NCI-H2029 (cell line): ENCODE data around the gene UBL4A.

ENCODE experiments used
- DNase-seq: peaks from one replicate; lab custom pipeline; 2025; lab: John Stamatoyannopoulos, UW

UBL4A gene

DNA sequence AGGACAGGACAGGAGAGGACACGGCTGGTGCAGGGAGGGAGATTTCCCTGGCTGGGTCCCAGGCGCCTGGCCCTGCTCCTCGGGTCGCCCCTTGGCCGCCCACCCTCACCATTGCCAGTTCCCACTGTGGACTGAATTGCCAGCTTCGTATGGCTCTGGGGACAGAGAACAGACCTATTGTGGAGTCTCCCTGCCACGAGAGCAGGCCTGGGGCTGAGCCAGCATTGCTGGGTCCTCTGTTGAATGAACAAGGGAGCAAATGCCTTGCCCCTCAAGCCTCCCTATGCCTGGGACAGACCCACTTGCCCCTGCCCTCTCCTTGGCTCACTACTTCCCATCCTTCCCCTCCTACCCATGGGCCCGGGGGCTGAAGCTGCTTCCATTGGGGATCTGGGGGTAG is 24.0 kb downstream of the UBL4A start:
- DNase-seq = no peak

DNA sequence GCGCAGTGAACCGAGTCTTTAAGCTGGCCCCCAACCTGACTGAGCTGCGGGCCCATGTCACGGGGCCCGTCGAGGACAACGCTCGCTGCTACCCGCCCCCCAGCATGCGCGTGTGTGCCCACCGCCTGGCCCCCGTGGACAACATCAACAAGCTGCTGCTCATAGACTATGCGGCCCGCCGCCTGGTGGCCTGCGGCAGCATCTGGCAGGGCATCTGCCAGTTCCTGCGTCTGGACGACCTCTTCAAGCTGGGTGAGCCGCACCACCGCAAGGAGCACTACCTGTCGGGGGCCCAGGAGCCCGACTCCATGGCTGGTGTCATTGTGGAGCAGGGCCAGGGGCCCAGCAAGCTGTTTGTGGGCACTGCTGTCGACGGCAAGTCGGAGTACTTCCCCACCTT is 26.1 kb downstream of the UBL4A start:
- no peak for DNase-seq

DNA sequence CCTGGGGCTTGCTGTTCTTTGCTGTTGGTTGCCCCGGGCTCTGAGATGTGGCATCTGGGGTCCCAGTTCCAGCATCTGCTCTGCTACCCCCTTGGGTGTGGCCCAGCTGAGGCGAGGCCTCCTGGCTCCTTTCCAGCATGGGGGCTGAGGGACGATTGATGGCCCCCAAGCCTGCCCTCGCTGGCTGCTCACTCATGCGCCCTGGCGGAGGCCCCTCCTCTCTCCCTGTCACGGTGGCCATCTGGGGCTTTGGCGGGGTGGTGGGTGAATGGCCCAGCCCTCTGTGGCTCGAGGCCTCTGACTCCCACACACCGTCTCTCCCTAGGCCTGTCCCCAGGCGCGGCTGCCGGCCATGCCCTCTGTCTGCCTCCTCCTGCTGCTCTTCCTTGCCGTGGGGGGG is 26.6 kb downstream of the UBL4A start:
- DNase-seq = no peak

GRCh38 chrX:154458954-154459778 is 27.2 kb downstream of the UBL4A start:
- no peak for DNase-seq

- DNase-seq = no peak
Observed at GRCh38 chrX:154458116-154458953, 28.1 kb downstream of the UBL4A start, which contains the start of gene PLXNA3. PLXNA3 (plus strand) TSS chrX:154458281; CDS start chrX:154460184, 1,903 bp downstream.

DNA sequence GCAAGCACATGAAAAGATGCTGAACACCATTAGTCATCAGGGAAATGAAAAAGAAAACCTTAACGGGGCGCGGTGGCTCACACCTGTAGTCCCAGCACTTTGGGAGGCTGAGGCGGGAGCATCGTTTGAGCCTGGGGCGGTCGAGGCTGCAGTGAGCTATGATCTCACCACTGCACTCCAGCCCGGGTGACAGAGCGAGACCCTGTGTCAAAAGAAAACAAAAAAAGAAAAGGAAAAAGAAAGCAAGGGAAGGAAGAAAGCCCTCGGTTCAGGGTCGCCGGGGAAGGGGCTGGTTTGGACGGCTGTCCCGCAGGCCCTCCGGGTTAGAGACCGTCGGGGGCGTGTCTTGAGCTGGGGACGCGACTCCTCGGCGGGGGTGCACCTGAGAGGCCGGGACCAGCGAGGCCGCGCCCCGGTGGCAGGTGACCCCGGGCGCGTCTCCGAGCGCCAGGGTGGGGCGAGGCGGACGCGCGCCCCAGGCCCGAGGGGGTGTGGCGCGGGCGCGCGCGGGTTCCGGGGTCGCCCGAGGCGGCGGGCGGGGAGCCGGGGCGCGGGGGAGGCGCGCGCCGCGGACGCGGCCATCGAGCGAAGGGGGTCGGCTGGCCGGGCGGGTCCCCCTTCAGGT is 28.8 kb downstream of the UBL4A start:
- DNase-seq = peak; percentile 17

GRCh38 chrX:154452823-154453222 is 33.6 kb downstream of the UBL4A start:
- DNase-seq = no peak

- no peak for DNase-seq
Observed at GRCh38 chrX:154450312-154450711, 36.1 kb downstream of the UBL4A start.

GRCh38 chrX:154449618-154450017 is 36.8 kb downstream of the UBL4A start:
- DNase-seq = no peak

DNA sequence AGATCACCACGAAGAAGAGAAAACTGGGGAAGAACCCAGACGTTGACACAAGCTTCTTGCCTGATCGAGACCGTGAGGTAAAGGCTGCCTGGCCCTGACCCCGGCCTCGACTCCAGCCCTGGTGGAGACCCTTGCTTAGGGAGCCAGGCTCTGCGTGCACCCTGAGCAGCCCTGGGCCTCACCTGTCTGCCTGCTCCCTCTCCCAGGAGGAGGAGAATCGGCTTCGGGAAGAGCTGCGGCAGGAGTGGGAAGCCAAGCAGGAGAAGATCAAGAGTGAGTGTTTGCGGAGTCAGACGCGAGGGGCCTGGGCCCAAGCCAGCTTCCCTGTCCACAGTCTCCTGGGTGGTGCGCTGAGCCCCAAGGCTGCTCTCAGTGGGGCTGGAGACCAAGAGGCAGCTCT is 37.9 kb downstream of the UBL4A start:
- no peak for DNase-seq

DNA sequence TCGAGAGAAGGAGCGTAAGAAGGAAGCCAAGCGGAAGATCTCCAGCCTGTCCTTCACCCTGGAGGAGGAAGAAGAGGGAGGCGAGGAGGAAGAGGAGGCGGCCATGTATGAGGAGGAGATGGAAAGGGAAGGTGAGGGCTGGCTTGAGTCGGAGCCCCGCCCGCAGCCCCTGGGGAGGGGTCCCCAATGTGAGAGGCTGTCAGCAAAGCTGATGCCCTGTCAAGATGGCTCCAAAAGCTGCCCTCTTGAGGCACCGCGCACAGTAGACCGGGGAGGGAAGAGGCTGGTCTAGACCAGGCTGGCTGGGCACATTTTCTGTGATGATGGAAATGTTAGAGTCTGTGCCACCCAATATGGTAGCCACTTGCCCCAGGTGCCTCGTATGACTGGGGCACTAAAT is 40.0 kb downstream of the UBL4A start:
- DNase-seq = no peak

DNA sequence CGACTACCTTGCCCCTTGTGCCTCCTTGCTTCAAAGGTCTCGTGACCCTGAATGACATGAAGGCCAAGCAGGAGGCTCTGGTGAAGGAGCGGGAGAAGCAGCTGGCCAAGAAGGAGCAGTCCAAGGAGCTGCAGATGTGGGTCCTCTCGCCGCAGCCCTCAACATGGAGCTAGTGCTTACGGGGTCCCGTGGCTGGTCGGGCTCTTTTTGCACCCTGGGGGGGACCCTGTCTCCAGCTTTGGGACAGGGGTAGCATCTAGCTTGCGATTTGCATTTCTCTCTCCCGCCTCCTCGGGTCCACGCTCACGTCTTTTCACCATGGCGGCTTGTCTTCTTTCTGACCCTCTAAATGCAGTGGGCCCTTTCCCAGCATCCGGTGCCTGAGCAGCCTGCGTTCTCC is 40.6 kb downstream of the UBL4A start:
- DNase-seq = no peak

DNA sequence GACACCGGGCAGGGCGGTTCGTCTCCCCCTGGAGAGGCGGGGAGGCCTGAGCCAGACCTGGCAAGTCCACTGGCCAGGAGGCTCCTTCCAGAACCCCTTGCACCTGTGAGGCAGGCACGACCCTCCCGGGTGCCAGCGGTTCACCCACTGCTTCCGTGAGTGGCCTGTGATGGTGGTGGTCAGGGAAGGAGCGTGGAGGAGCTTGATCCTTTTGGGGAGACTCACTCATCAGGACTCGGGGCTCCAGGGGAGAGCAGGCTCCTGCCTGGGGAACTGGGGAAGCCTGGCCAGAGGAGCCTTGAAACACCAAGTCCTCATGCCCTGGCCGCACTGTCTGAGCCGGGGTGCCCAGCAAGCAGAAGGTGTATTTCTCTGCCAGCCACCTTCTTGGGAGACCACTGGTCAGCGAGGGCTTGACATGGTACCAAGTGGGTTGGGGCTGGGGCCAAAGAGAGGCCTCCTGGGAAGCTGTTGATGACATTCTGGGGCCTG is 41.6 kb downstream of the UBL4A start:
- no peak for DNase-seq

DNA sequence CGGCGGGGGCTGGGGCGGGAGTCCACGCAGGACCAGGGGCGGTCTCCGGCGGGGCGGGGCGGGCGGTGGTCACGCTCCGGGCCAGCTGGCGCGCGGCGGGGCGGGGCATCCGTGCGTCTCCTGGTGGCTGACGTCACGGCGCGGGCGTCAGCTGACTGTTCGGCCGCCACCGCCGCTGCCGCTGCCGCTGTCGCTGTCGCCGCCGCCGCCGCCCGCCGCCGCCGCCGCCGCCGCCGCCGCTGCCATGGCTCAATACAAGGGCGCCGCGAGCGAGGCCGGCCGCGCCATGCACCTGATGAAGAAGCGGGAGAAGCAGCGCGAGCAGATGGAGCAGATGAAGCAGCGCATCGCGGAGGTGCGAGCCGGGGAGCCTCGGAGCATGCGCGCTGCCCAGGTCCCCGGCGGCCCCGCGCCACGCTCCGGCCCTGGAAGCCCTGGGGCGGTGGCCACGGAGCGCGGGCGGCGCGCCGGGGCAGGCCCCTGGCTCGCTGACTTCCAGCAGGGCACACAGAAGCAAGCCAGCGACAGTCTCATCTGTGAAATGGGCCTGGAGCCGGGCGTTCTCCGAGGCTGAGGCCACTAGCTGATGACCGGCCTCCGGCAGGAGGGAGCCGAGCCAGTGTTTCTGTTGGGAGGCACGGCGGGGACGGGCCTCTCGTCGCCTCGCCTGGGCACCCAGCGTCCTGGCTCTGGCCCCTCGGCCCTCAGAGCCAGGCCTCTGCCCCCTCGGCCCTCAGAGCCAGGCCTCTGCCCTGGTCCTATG is 42.2 kb downstream of the UBL4A start, which contains the start of gene FAM50A:
Gene FAM50A, plus strand, starts transcription at position 150 of the 763 bp plus-strand sequence. Its CDS starts 95 bp downstream, at position 245.
- peak; percentile 36 for DNase-seq

DNA sequence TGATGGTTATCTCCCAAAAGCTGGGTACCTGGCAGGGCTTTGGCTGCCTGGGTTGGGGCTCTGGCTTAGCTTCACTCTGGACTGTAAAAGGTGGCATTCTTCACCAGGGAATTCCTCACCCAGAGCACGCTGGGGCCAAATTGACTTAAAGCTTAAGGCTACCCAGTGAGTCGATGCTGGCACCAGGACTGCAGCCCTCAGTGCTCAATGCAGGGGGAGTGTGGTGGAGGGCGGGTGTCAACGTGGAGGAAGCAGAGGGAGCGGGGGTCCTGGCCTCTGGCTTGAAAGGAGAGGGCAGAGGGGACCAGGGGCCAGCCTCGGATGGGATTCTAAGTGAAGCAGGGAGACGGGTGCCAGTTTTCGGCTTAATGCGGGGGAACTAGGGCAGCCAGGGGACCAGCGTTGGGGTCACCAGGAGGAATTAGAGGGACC is 42.9 kb downstream of the UBL4A start:
- no peak for DNase-seq

- no peak for DNase-seq
Observed at GRCh38 chrX:154441984-154442707, 44.3 kb downstream of the UBL4A start.

DNA sequence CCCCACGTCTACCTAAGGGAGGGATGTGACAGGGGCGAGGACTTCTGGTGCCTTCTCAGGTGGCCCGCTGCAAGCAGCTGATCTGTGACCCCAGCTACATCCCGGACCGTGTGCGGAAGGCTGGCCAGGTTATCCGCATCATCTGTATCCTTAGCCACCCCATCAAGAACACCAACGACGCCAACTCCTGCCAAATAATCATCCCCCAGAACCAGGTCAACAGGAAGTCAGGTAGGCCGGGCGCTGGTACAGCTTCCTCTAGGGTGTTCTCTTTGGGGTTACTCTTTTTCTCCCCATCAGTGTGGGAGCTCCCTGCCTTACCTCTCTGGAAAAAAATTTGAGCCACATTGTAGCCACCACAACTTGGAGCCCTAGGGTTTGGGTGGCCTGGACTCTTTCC is 44.9 kb downstream of the UBL4A start:
- no peak for DNase-seq

GRCh38 chrX:154440623-154441357 is 45.6 kb downstream of the UBL4A start:
- DNase-seq = no peak

DNA sequence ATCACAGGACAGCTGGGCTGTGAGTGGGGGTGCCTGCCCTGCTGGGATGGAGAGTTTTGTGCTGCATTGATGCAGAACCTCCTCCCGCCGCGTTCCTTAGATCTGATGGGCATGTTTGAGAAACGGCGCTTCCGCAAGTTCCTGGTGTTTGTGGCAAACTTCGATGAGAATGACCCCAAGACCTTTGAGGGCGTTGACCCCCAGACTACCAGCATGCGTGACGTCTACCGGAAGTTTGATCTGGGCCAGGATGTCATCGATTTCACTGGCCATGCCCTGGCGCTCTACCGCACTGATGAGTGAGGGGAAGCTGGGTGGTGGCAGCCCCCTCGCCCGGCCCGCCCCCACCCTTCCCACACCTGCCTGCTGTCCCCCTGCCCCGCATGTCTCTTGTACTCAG is 46.6 kb downstream of the UBL4A start:
- no peak for DNase-seq
